Ovary (tissue), 9 donors: Measurements from ENCODE around the gene UBE2L3. TPM values are rescaled to one million over a fixed set of nuclear protein-coding genes. Genes with fewer than 3 reads are reported as not detected.

Source experiments
- DNase-seq, 5 donors: peaks; one replicate each; pipeline ENCODE4 v3.0.0-alpha.2; 2019 to 2020
- H3K27ac ChIP-seq, 2 donors: fragments of 200-600 bp; one replicate each; pipeline versions ENCODE4 v1.5.1 to v1.8.0; 2019 to 2022
- H3K27me3 ChIP-seq: fragments of 200-600 bp; one replicate; pipeline ENCODE4 v1.8.0; 2022
- H3K36me3 ChIP-seq: fragments of 200-600 bp; sonication (generic); one replicate; pipeline ENCODE4 v1.5.1; 2019
- H3K4me1 ChIP-seq: one replicate; pipeline ENCODE4 v1.8.1; 2013; ENCODE audit warnings: mild to moderate bottlenecking, moderate library complexity; ENCODE audit not compliant: insufficient read depth
- H3K4me3 ChIP-seq: fragments of 200-600 bp; sonication (generic); one replicate; pipeline ENCODE4 v1.5.1; 2017
- H3K9me3 ChIP-seq, 2 donors: fragments of 200-600 bp in 1 of 2; sonication (generic) in 1 of 2; one replicate each; pipeline versions ENCODE4 v1.5.1 to v1.8.1; 2013 to 2019; ENCODE audit warnings: mild to moderate bottlenecking in 1 of 2, moderate library complexity in 1 of 2
- CTCF ChIP-seq, 3 donors: fragments of 450-650 bp in 2 of 3; fragments of 200-600 bp in 1 of 3; IDR thresholded peaks; one replicate each; pipeline versions ENCODE4 v1.5.1 to v1.8.0; 2016 to 2022; ENCODE audit warnings: antibody characterized with exemption in 3 of 3, mild to moderate bottlenecking in 1 of 3
- EP300 ChIP-seq: sonication (generic); formaldehyde crosslinking; IDR thresholded peaks from one replicate; pipeline ENCODE4 v1.6.1; 2017; ENCODE audit warnings: antibody characterized with exemption
- POLR2A ChIP-seq: fragments of 450-650 bp; IDR thresholded peaks from one replicate; pipeline ENCODE4 v1.6.1; 2017; ENCODE audit warnings: antibody characterized with exemption, mild to moderate bottlenecking, moderate library complexity
- WGBS, 3 donors: extraction: QIAGEN DNeasy Blood & Tissue Kit in 1 of 3; methylation state at CpG; one replicate each; pipeline versions ENCODE4 v1.1.5 to v1.1.7; 2013 to 2017; 5-methylcytosine and 5-hydroxymethylcytosine counted together
- intact Hi-C, 4 donors: fragments of 100-400 bp; cut with DNase I; formaldehyde crosslinking; loops; one replicate each; pipeline versions ENCODE4 v1.11.0 to v1.15.1; 2022 to 2023
- polyA plus RNA-seq, 2 donors: library from polyadenylated mRNA; stranded (reverse); fragments of 200-250 nt in 1 of 2; fragments of 350-450 nt in 1 of 2; fragmentation: Illumina TruSeq in 1 of 2; extraction: RNeasy Lipid Tissue Mini Kit (QIAGEN cat#74804) in 1 of 2; gene quantifications; one replicate each; pipeline ENCODE4 v1.2.3, GENCODE V29; 2013 to 2014
- total RNA-seq, 7 donors: library from RNA; depleted of rRNA in 2 of 7; stranded (reverse); fragments of >200 nt in 2 of 7; fragmentation: NEBNext Ultra II Directional in 3 of 7; extraction: Animal tissue kit (Norgen Biotek cat#: 25700) in 3 of 7; gene quantifications; one replicate each; pipeline versions ENCODE4 v1.1.0 to v1.2.4, GENCODE V29; 2016 to 2023
- donor health status: DM: no; HTN: no; CAD: no; lungs with moderate emphysema.
- donor health status: DM: no; HTN: no; CAD: no.
- donor health status: Bipolar disorder and iron deficiency.
- donor health status: DM: yes; HTN: yes; CAD: no.
- donor health status: DM: no; HTN: no; CAD: no.
- donor health status: DM: yes; HTN: yes; CAD: no.

UBE2L3 gene
- total and polyA plus RNA-seq, 9 donors, result 20.3 to 105 (median 39.9) TPM

- no peaks in the 10 kb centered on the region for H3K27me3 ChIP-seq
- intact Hi-C loops, result no loop called here
- no peaks in the 10 kb centered on the region for H3K36me3 ChIP-seq
- no peak overlapping the region for H3K27ac ChIP-seq
- H3K4me3 ChIP-seq, result no peak overlapping the region
- peak; percentile 63 to 83 (median 75) for DNase-seq
- WGBS, 3 donors, result 38 to 44% (median 41%) methylated on average over 14 of the region's 14 CpGs
- peaks cover 4% of the 10 kb centered on the region for H3K4me1 ChIP-seq
- no peaks in the 10 kb centered on the region for H3K9me3 ChIP-seq
- TF ChIP-seq CTCF (IDR thresholded peaks at IDR 0.05), result peak; percentile 73 to 82 (median 73)
- no peak for TF ChIP-seq POLR2A
Observed at GRCh38 chr22:21646608-21647590, 79.4 kb downstream of the UBE2L3 start.

- TF ChIP-seq CTCF (IDR thresholded peaks at IDR 0.05) (no peak), POLR2A (no peak), EP300 (no peak)
- no peak for DNase-seq
- H3K27me3 ChIP-seq, result no peaks in the 10 kb centered on the region
- no peaks in the 10 kb centered on the region for H3K9me3 ChIP-seq
- no peaks in the 10 kb centered on the region for H3K36me3 ChIP-seq
- 94% methylated on average over 7 of the region's 7 CpGs for WGBS, 3 donors
- intact Hi-C loops, result no loop called here
- H3K4me1 ChIP-seq, result peaks cover 7% of the 10 kb centered on the region
- no peak overlapping the region for H3K4me3 ChIP-seq
- no peak overlapping the region for H3K27ac ChIP-seq
Observed at GRCh38 chr22:21650280-21650679, 82.8 kb downstream of the UBE2L3 start.

GRCh38 chr22:21650823-21651520 is 83.5 kb downstream of the UBE2L3 start:
- H3K36me3 ChIP-seq, result no peaks in the 10 kb centered on the region
- no peak overlapping the region for H3K27ac ChIP-seq
- WGBS, 3 donors, result 17 to 20% (median 17%) methylated on average over 6 of the region's 6 CpGs
- H3K27me3 ChIP-seq, result no peaks in the 10 kb centered on the region
- H3K4me1 ChIP-seq, result peaks cover 7% of the 10 kb centered on the region
- no peak for TF ChIP-seq EP300
- intact Hi-C loops, result no loop called here
- no peaks in the 10 kb centered on the region for H3K9me3 ChIP-seq
- DNase-seq, result no peak
- H3K4me3 ChIP-seq, result no peak overlapping the region

- H3K4me1 ChIP-seq, result peaks cover 7% of the 10 kb centered on the region
- H3K9me3 ChIP-seq, result no peaks in the 10 kb centered on the region
- H3K36me3 ChIP-seq, result no peaks in the 10 kb centered on the region
- TF ChIP-seq POLR2A (no peak), CTCF (IDR thresholded peaks at IDR 0.05) (no peak), EP300 (no peak)
- H3K27me3 ChIP-seq, result no peaks in the 10 kb centered on the region
- WGBS, 3 donors, result 0 to 2% (median 1%) methylated on average over 29 of the region's 29 CpGs
- peak overlapping the region; percentile 57 for H3K4me3 ChIP-seq
- DNase-seq, result no peak
- intact Hi-C loops, result no loop called here
- H3K27ac ChIP-seq, result no peak overlapping the region
Observed at GRCh38 chr22:21651521-21652009, 84.1 kb downstream of the UBE2L3 start.
